DND-41 (cell line): ENCODE measurements around the gene TMEM14B.
"Not testable (repeated sequence)": the region's sequence is repeated elsewhere in the genome, so short reads cannot be mapped to it uniquely, and the experiment has no call there.

ENCODE experiments used
- ATAC-seq: fragments of 200-7000 bp; cut with Tn5 transposase; 3 replicates; pipeline ENCODE4 v1.9.1; 2021; ENCODE audit warnings: low read depth; ENCODE audit not compliant: insufficient read depth
- DNase-seq: peaks from one replicate; pipeline ENCODE4 v3.0.0-alpha.2; 2020
- H2AFZ ChIP-seq: 2 replicates; pipeline ENCODE4 v1.6.0; 2012; ENCODE audit warnings: low read depth, low read length
- H3K27ac ChIP-seq: 2 replicates; pipeline ENCODE4 v1.5.1; 2012; ENCODE audit warnings: low read length, inconsistent platforms
- H3K27me3 ChIP-seq: fragments of 200-600 bp; sonication (generic); 2 replicates; pipeline ENCODE4 v1.6.0; 2012; ENCODE audit warnings: low read length, mild to moderate bottlenecking, inconsistent platforms; ENCODE audit not compliant: insufficient read depth, poor library complexity
- H3K36me3 ChIP-seq: 2 replicates; pipeline ENCODE4 v1.5.1; 2012; ENCODE audit warnings: low read length, inconsistent platforms; ENCODE audit not compliant: insufficient read depth
- H3K4me1 ChIP-seq: 2 replicates; pipeline ENCODE4 v1.5.1; 2012; ENCODE audit warnings: mild to moderate bottlenecking, low read length; ENCODE audit not compliant: insufficient read depth
- H3K4me2 ChIP-seq: 2 replicates; pipeline ENCODE4 v1.6.0; 2012; ENCODE audit warnings: mild to moderate bottlenecking, moderate library complexity, low read length, inconsistent platforms; ENCODE audit not compliant: insufficient read depth
- H3K4me3 ChIP-seq, 2 experiments: fragments of 200-600 bp in 1 of 2; shearing (Covaris generic) in 1 of 2; 2 replicates each; pipeline ENCODE4 v1.5.1; 2012 to 2016; ENCODE audit warnings: inconsistent platforms in 2 of 2, low read length in 2 of 2, mild to moderate bottlenecking in 2 of 2, low read depth in 1 of 2, moderate library complexity in 1 of 2
- H3K79me2 ChIP-seq: 2 replicates; pipeline ENCODE4 v1.6.0; 2012; ENCODE audit warnings: low read length, inconsistent platforms; ENCODE audit not compliant: insufficient read depth
- H3K9ac ChIP-seq: 2 replicates; pipeline ENCODE4 v1.6.0; 2012; ENCODE audit warnings: low read depth, mild to moderate bottlenecking, inconsistent platforms, low read length, moderate library complexity
- H3K9me3 ChIP-seq: 2 replicates; pipeline ENCODE4 v1.5.1; 2012; ENCODE audit warnings: low read length, moderate library complexity, mild to moderate bottlenecking, inconsistent platforms; ENCODE audit not compliant: insufficient read depth, severe bottlenecking
- H4K20me1 ChIP-seq: 2 replicates; pipeline ENCODE4 v1.6.0; 2012; ENCODE audit warnings: low read length; ENCODE audit not compliant: insufficient read depth
- EZH2 ChIP-seq: IDR thresholded peaks from 3 replicates; pipeline ENCODE4 v1.6.1; 2012; ENCODE audit warnings: borderline replicate concordance, low read depth, mild to moderate bottlenecking, moderate library complexity, low read length, inconsistent platforms; ENCODE audit not compliant: severe bottlenecking
- TF ChIP-seq, protein P1 (sequence below): IDR thresholded peaks from 2 replicates; pipeline ENCODE4 v1.5.1; 2012; ENCODE audit warnings: borderline replicate concordance, low read length, moderate library complexity, mild to moderate bottlenecking; ENCODE audit not compliant: poor library complexity, severe bottlenecking; ENCODE audit errors: extremely low read depth

Gene TMEM14B

DNA sequence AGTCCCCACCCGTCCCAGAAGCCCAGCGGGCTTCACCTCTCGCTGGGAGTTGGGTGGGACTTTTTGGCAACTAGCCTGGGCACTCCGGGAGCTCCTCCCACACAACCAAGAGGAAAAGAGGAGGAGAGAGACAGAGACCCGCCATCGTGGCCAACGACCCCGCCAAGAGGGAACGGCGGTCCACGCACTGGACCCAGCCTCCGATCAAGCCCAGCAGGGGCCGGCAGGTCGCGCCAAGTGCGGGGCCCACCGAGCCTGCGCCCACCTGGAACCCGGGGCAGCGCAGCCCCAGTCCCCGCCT, 27.7 kb upstream of the TMEM14B start:
- H3K27ac ChIP-seq, result peak overlapping the region; percentile 95
- H3K9me3 ChIP-seq, result peaks cover 11% of the 10 kb centered on the region
- H2AFZ ChIP-seq, result peak overlapping the region; percentile 82
- H3K36me3 ChIP-seq, result 0 out of 2 replicates have a peak, but pooled peaks cover 4% of the 10 kb centered on the region
- peaks cover 52% of the 10 kb centered on the region for H3K4me1 ChIP-seq
- TF ChIP-seq EZH2, result no peak
- TF ChIP-seq, protein P1, sequence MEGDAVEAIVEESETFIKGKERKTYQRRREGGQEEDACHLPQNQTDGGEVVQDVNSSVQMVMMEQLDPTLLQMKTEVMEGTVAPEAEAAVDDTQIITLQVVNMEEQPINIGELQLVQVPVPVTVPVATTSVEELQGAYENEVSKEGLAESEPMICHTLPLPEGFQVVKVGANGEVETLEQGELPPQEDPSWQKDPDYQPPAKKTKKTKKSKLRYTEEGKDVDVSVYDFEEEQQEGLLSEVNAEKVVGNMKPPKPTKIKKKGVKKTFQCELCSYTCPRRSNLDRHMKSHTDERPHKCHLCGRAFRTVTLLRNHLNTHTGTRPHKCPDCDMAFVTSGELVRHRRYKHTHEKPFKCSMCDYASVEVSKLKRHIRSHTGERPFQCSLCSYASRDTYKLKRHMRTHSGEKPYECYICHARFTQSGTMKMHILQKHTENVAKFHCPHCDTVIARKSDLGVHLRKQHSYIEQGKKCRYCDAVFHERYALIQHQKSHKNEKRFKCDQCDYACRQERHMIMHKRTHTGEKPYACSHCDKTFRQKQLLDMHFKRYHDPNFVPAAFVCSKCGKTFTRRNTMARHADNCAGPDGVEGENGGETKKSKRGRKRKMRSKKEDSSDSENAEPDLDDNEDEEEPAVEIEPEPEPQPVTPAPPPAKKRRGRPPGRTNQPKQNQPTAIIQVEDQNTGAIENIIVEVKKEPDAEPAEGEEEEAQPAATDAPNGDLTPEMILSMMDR, result no peak
- no peak; the same call in 1 of the 3 replicates for ATAC-seq
- H3K9ac ChIP-seq, result peak overlapping the region; percentile 91
- H4K20me1 ChIP-seq, result no peaks in the 10 kb centered on the region
- peaks cover 39% of the 10 kb centered on the region for H3K79me2 ChIP-seq
- H3K27me3 ChIP-seq, result no peaks in the 10 kb centered on the region
- H3K4me2 ChIP-seq, result peak overlapping the region; percentile 61
- H3K4me3 ChIP-seq, result peak overlapping the region; percentile 54 to 72
- no peak for DNase-seq

GRCh38 chr6:10720265-10720959, 27.2 kb upstream of the TMEM14B start:
- peak overlapping the region; percentile 61 for H3K4me2 ChIP-seq
- DNase-seq (peak; percentile 82), ATAC-seq (peak; percentile 47)
- H3K9me3 ChIP-seq, result peaks cover 11% of the 10 kb centered on the region
- peaks cover 9% of the 10 kb centered on the region for H3K36me3 ChIP-seq
- peak overlapping the region; percentile 91 for H3K9ac ChIP-seq
- H3K79me2 ChIP-seq, result peaks cover 42% of the 10 kb centered on the region
- peak overlapping the region; percentile 54 to 72 for H3K4me3 ChIP-seq
- peak overlapping the region; percentile 95 for H3K27ac ChIP-seq
- H3K27me3 ChIP-seq, result no peaks in the 10 kb centered on the region
- TF ChIP-seq, protein P1, result no peak
- TF ChIP-seq EZH2, result no peak
- no peaks in the 10 kb centered on the region for H4K20me1 ChIP-seq
- peaks cover 56% of the 10 kb centered on the region for H3K4me1 ChIP-seq
- peak overlapping the region; percentile 82 for H2AFZ ChIP-seq

DNA sequence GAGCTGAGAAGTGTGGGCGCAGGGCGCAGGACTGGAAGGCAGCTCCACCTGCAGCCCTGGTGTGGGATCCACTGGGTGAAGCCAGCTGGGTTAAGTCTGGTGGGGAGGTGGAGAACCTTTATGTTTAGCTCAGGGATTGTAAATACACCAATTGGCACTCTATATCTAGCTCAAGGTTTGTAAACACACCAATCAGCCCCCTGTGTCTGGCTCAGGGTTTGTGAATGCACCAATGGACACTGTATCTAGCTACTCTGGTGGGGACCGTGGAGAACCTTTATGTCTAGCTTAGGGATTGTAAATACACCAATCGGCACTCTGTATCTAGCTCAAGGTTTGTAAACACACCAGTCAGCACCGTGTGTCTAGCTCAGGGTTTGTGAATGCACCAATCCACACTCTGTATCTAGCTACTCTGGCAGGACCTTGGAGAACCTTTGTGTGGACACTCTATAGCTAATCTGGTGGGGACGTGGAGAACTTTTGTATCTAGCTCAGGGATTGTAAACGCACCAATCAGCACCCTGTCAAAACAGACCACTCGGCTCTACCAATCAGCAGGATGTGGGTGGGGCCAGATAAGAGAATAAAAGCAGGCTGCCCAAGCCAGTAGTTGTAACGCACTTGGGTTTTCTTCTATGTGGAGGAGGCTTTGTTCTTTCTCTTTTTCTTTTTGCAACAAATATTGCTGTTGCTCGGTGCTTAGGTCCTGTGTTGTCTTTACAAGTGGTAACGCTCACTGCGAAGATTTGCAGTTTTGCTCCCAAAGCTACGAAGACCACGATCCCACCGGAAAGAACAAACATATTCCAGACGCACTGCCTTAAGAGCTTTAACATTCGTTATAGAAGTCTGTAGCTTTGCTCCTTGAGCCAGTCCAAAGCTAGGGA, 26.4 kb upstream of the TMEM14B start:
- ATAC-seq, H3K27me3 ChIP-seq, H4K20me1 ChIP-seq: not testable (repeated sequence)
- Histone ChIP-seq H3K4me2 (peak overlapping the region; percentile 61), H2AFZ (peak overlapping the region; percentile 82), H3K9me3 (peaks cover 11% of the 10 kb centered on the region), H3K9ac (peak overlapping the region; percentile 91), H3K4me1 (peaks cover 63% of the 10 kb centered on the region), H3K27ac (peak overlapping the region; percentile 95), H3K4me3 (peak overlapping the region; percentile 54 to 72; a peak in 3 of 4 replicates), H3K36me3 (peaks cover 17% of the 10 kb centered on the region), H3K79me2 (peaks cover 46% of the 10 kb centered on the region)
- DNase-seq, result peak; percentile 74
- TF ChIP-seq, protein P1, result peak; percentile 45
